GM12878 (cell line): ENCODE results near the gene FRS3. TPM values are rescaled to one million over a fixed set of nuclear protein-coding genes. Genes with fewer than 3 reads are reported as not detected.

Experiments
- ATAC-seq: fragments of 200-7000 bp; cut with Tn5 transposase; 3 replicates; pipeline ENCODE4 v1.9.1; 2020; ENCODE audit warnings: mild to moderate bottlenecking, moderate library complexity
- BruUV-seq: library from RNA; stranded (reverse); fragments of 400-500 nt; replicated peaks from 2 replicates; lab custom pipeline; 2021; lab: Mats Ljungman, UMichigan
- CTCF ChIA-PET: fragments of 300-600 bp; sonication (Branson Sonifier 250); formaldehyde crosslinking; extraction: SDS; loops from one replicate; lab custom pipeline; 2021; ENCODE audit warnings: inconsistent platforms; lab: Yijun Ruan, JAX
- POLR2A ChIA-PET: fragments of 350-600 bp; formaldehyde crosslinking; extraction: SDS; loops from one replicate; lab custom pipeline; 2021; ENCODE audit warnings: inconsistent platforms; lab: Charles Lee
- RAD21 ChIA-PET: fragments of 300-600 bp; sonication (Branson Sonifier 250); formaldehyde crosslinking; loops from one replicate; lab custom pipeline; 2023; ENCODE audit warnings: antibody characterized with exemption; ENCODE audit not compliant: unreplicated experiment; lab: Charles Lee
- SMC1A ChIA-PET: fragments of 300-600 bp; sonication (Branson Sonifier 250); formaldehyde crosslinking; loops from one replicate; lab custom pipeline; 2023; ENCODE audit not compliant: unreplicated experiment, uncharacterized antibody; lab: Charles Lee
- DNase-seq: peaks from one replicate; pipeline ENCODE4 v3.0.0-alpha.2; 2011; ENCODE audit warnings: low read depth, low spot score
- FAIRE-seq: peaks from 3 replicates; lab custom pipeline; 2011; peaks lifted over from hg19 to GRCh38; lab: Jason Lieb, UNC
- H2AFZ ChIP-seq: 2 replicates; pipeline ENCODE4 v1.6.0; 2011; ENCODE audit warnings: low read depth, low read length, control low read depth; ENCODE audit not compliant: control insufficient read depth
- H3K27ac ChIP-seq: 2 replicates; pipeline ENCODE4 v1.5.1; 2011; ENCODE audit warnings: control low read depth; ENCODE audit not compliant: control insufficient read depth, insufficient read depth
- H3K27me3 ChIP-seq, 2 experiments: replicated peaks in 1 of 2; 2 replicates each; pipeline versions ENCODE4 v1.6.0 to v1.6.1; 2011; ENCODE audit warnings: low read length in 1 of 2; ENCODE audit not compliant: control insufficient read depth in 2 of 2, insufficient read depth in 2 of 2
- H3K36me3 ChIP-seq, 2 experiments: 2 replicates each; pipeline ENCODE4 v1.5.1; 2011; ENCODE audit warnings: low read length in 1 of 2; ENCODE audit not compliant: control insufficient read depth in 2 of 2, insufficient read depth in 2 of 2
- H3K4me1 ChIP-seq: 2 replicates; pipeline ENCODE4 v1.6.1; 2011; ENCODE audit warnings: mild to moderate bottlenecking, low read length, moderate library complexity, mixed read lengths; ENCODE audit not compliant: control insufficient read depth, insufficient read depth
- H3K4me2 ChIP-seq: 2 replicates; pipeline ENCODE4 v1.6.0; 2011; ENCODE audit warnings: control low read depth; ENCODE audit not compliant: control insufficient read depth, insufficient read depth
- H3K4me3 ChIP-seq: fragments of 200-600 bp; sonication (generic); 2 replicates; pipeline ENCODE4 v1.5.1; 2016
- H3K79me2 ChIP-seq: 2 replicates; pipeline ENCODE4 v1.6.0; 2011; ENCODE audit warnings: low read length; ENCODE audit not compliant: control insufficient read depth, insufficient read depth
- H3K9ac ChIP-seq: 2 replicates; pipeline ENCODE4 v1.8.0; 2011; ENCODE audit warnings: low read length, control low read depth, mixed read lengths; ENCODE audit not compliant: control insufficient read depth, insufficient read depth
- H3K9me3 ChIP-seq: replicated peaks from 3 replicates; pipeline ENCODE4 v1.5.1; 2011; ENCODE audit warnings: mild to moderate bottlenecking, low read length; ENCODE audit not compliant: control insufficient read depth, insufficient read depth
- H4K20me1 ChIP-seq: 2 replicates; pipeline ENCODE4 v1.6.0; 2011; ENCODE audit not compliant: control insufficient read depth, insufficient read depth
- NR2C2 ChIP-seq: IDR thresholded peaks from 2 replicates; pipeline ENCODE4 v1.6.1; 2011; ENCODE audit warnings: borderline replicate concordance, low read depth; ENCODE audit not compliant: control insufficient read depth, insufficient read length
- PAX8 ChIP-seq: fragments of 450-650 bp; IDR thresholded peaks from 2 replicates; pipeline ENCODE4 v1.6.1; 2017; ENCODE audit warnings: mild to moderate bottlenecking, moderate library complexity
- STAT1 ChIP-seq: fragments of 450-650 bp; conservative IDR thresholded peaks from 2 replicates; pipeline ENCODE4 v1.6.1; 2014; ENCODE audit warnings: antibody characterized with exemption, mild to moderate bottlenecking
- WGBS: methylation state at CpG from one replicate; pipeline ENCODE4 v1.1.6; 2016; ENCODE audit warnings: low lambda C conversion rate; ENCODE audit not compliant: insufficient replicate concordance, insufficient coverage; ENCODE audit errors: missing lambda C conversion rate; 5-methylcytosine and 5-hydroxymethylcytosine counted together
- in situ Hi-C: fragments of 300-500 bp; cut with MboI; formaldehyde crosslinking; loops from 9 replicates; pipeline ENCODE4 v1.14.3; 2018; ENCODE audit warnings: mixed read lengths
- intact Hi-C: fragments of 100-400 bp; cut with micrococcal nuclease; formaldehyde crosslinking; loops from one replicate; pipeline ENCODE4 v1.14.2; 2022; ENCODE audit not compliant: unreplicated experiment
- polyA plus RNA-seq, 11 experiments: library from polyadenylated mRNA; depleted of rRNA in 4 of 11; unstranded in 6 of 11; stranded (reverse) in 5 of 11; fragments of >200 nt; fragmentation: Nextera tagmentation in 4 of 11; fragmentation: Illumina TruSeq in 1 of 11; extraction: Ambion mirVana in 4 of 11; extraction: Trizol in 1 of 11; gene quantifications; 1 replicate in 1 of 11; 2 replicates in 10 of 11; pipeline versions ENCODE4 v1.2.1 to v1.2.3, GENCODE V29; 2011 to 2016; ENCODE audit warnings: inconsistent platforms in 2 of 11, missing spikeins in 2 of 11, low read depth in 1 of 11
- total RNA-seq, 4 experiments: library from RNA; depleted of rRNA in 3 of 4; stranded (reverse); fragments of >200 nt in 3 of 4; fragmentation: Illumina TruSeq in 1 of 4; extraction: Trizol in 1 of 4; gene quantifications; 2 replicates each; pipeline versions ENCODE4 v1.2.1 to v1.2.3, GENCODE V29; 2013 to 2021
- TF ChIP-seq, protein P1 (sequence below): fragments of 450-650 bp; formaldehyde crosslinking; IDR thresholded peaks from 2 replicates; pipeline ENCODE4 v1.5.0; 2022; ENCODE audit warnings: mild to moderate bottlenecking, missing genetic modification characterization

Gene FRS3
- total and polyA plus RNA-seq, 10 of the 15 experiments (the other 5 are each of a cell fraction or from before 2014, with no cell fraction given), result 0.05 to 3.4 (median 1.5) TPM

DNA sequence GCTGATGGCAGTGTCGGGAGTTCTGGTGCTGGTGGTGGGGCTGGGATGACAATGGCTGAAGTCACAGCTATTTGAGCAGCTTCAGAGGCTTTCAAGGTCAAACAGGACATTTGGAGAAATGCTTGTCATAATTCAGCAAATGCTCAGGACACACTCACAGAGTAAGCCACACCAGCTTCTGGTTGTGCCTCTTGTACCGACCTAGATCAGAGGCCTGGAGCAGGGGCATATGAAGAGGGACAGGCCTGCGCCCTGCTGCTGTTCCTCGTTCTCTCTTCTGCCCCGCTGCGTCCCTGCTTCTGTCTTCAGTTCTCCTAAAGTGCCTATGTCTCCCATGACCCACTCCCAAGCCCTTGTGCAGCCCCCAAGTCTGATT is 31.6 kb downstream of the FRS3 start:
- Histone ChIP-seq H2AFZ (no peak overlapping the region), H3K27ac (no peak overlapping the region), H3K4me3 (no peak overlapping the region), H3K9ac (no peak overlapping the region), H3K4me1 (no peaks in the 10 kb centered on the region), H4K20me1 (no peaks in the 10 kb centered on the region), H3K36me3 (no peaks in the 10 kb centered on the region), H3K9me3 (no peaks in the 10 kb centered on the region), H3K27me3 (no peaks in the 10 kb centered on the region; a peak in 1 of 4 replicates), H3K79me2 (no peaks in the 10 kb centered on the region), H3K4me2 (no peak overlapping the region)
- FAIRE-seq, result no peak
- ATAC-seq, result no peak
- ChIA-PET CTCF (no interaction called here), POLR2A (interaction anchor here (0.6 kb wide), 1 partner anchor 414 kb away, joined by 3 read pairs; no protein-coding TSS in a partner anchor), SMC1A (interaction anchor here (0.6 to 1.1 kb wide), 2 partner anchors 30 to 162 kb away, joined by 3 read pairs; no protein-coding TSS in a partner anchor), RAD21 (no interaction called here)
- intact Hi-C loops, result no loop called here
- 78% methylated on average over 6 of the region's 6 CpGs for WGBS
- TF ChIP-seq, protein P1, sequence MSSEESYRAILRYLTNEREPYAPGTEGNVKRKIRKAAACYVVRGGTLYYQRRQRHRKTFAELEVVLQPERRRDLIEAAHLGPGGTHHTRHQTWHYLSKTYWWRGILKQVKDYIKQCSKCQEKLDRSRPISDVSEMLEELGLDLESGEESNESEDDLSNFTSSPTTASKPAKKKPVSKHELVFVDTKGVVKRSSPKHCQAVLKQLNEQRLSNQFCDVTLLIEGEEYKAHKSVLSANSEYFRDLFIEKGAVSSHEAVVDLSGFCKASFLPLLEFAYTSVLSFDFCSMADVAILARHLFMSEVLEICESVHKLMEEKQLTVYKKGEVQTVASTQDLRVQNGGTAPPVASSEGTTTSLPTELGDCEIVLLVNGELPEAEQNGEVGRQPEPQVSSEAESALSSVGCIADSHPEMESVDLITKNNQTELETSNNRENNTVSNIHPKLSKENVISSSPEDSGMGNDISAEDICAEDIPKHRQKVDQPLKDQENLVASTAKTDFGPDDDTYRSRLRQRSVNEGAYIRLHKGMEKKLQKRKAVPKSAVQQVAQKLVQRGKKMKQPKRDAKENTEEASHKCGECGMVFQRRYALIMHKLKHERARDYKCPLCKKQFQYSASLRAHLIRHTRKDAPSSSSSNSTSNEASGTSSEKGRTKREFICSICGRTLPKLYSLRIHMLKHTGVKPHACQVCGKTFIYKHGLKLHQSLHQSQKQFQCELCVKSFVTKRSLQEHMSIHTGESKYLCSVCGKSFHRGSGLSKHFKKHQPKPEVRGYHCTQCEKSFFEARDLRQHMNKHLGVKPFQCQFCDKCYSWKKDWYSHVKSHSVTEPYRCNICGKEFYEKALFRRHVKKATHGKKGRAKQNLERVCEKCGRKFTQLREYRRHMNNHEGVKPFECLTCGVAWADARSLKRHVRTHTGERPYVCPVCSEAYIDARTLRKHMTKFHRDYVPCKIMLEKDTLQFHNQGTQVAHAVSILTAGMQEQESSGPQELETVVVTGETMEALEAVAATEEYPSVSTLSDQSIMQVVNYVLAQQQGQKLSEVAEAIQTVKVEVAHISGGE (CRISPR knock-in tag), result no peak
- TF ChIP-seq PAX8 (no peak), NR2C2 (no peak), STAT1 (no peak)
- DNase-seq, result no peak
- in situ Hi-C loops, result no loop called here
- no TSS peak for BruUV-seq
